Stimulated activated CD8-positive, alpha-beta memory T cell treated with anti-CD3 and anti-CD28 coated beads, Interleukin-15, amount 100 ng/mL, for 48 hours (primary cell): ENCODE data around the gene CDC27.
"Not testable (repeated sequence)": the region's sequence is repeated elsewhere in the genome, so short reads cannot be mapped to it uniquely, and the experiment has no call there.

ENCODE experiments used
- DNase-seq, 2 donors: peaks; one replicate each; pipeline ENCODE4 v3.0.0-alpha.2; 2020; ENCODE audit warnings: low read depth in 2 of 2

Gene CDC27

DNA sequence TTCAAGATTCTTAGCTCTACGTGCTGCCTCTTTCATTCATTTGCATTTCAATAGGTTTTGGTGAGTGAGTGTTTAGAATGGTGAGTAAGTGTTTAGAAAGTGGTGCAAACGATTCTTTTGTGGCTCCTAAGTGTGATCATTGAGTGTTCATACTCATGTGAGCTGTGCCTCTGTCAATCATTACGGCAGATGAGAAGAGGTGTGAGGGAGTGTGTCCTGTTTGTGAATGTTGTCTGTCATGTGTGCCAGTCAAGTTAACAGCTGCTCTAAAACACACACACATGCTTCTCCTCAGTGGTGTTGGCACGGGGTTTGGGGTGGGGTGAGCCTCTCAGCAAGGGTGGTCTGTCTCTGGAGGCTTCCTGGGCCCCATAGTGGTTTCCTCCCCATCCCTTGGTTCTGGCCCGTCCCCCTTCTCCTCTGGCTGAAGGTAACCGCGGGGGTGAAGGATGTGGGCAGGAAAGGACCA lies 31.5 kb upstream of the CDC27 start:
- no peak for DNase-seq

DNA sequence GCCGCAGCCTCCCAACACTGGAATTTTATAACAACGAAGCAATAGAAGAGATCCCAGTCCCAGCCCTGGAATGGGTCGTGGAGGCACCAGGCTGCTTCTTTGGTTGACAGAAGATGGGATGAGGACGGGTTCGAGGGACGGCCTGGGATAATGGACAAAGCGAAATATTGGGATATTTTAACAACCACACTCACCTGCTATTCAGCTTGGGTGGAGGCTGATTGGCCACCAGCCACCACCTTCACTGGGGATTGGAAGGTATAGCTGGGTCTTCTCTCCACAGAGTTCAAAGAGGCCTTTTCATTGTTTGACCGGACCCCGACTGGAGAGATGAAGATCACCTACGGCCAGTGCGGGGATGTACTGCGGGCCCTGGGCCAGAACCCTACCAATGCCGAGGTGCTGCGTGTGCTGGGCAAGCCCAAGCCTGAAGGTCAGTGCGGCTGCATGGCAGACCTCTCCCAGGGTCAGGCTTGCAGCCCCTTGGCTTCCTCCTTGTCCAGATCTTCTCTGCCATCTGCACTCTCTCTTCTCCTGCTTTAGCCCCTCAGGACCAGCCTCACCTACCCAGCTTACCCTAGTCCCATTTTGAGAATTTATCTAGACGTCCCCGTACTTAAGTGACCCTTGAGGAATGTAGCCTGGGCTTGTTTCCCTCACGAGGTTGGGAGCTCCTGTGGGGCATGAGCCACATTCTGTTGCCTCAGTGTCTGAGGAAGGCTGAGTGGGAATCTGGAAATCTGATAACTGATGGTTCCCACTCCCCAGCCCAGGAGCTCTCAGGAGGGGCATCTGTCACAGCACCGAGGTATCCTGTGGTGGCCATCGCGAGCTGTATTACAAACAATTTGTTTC lies 30.8 kb upstream of the CDC27 start:
- DNase-seq, result no peak

DNA sequence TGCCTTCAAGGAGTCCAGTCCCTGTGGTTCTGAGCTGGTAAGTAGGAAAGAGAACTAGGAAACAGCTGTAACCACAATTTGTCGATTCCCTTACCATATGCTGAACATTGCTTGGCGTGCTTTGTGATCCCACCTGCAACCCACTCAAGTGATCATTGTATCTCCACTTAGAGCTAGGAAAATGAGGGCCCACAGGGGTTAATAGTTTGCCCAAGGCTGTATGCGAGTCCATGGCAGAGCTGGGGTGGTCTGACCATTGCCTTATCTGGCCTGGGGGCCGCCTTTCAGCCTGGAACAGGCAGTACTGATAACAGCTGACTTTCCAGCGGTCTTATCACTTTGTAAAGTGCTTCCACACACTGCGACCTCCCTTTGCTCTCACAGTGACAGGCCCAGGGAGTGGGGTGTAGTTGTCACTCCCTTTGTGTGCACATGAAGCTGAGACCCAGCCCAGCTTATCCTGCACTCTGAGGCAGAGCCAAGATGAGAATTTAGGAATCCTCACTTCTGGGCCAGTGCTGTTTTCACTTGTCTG lies 29.9 kb upstream of the CDC27 start:
- no peak for DNase-seq

DNA sequence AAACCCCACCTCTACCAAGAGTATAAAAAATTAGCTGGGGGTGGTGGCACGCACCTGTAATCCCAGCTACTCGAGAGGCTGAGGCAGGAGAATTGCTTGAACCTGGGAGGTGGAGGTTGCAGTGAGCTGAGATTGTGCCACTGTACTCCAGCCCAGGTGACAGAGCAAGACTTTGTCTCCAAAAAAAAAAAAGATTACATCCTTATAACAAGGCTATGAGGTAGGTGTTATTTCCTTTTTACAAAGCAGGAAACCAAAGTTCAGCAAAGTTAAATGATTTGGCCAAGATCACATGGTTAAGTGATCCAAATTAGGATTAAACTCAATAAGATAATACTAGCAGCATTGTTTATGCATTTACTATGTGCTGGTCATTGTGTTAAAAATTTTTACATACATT lies 28.2 kb upstream of the CDC27 start:
- not testable (repeated sequence) for DNase-seq

DNA sequence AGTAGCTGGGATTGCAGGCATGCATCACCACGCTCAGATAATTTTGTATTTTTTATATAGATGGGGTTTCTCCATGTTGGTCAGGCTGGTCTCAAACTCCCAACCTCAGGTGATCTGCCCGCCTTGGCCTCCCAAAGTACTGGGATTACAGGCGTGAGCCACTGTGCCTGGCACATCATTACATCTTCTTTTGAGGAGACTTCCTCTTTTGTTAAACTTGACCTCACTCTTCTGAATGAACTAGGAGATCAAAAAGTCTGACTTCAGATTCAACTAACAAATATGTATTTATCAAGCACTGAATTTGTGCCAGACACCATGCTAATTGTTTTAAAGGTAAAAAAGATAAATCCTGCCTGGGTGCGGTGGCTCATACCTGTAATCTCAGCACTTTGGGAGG lies 27.7 kb upstream of the CDC27 start:
- DNase-seq, result not testable (repeated sequence)

DNA sequence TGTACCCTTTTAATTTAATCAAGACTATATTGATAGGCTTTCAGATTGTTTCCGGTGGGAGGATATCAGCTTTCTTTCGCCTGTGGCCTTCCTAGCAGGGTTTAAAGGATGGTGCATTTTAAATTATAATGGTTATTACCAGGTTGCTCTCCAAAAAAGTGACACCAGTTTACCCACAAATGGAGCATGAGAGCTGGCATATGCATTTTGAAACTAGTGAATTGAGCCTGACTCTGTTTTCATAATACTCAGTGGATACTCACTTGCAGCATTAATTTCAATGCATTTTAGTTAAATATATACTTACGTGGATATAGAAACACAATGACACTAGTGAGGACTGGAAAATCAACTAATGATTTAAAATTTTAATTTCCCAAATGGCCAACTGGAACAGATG lies 25.8 kb upstream of the CDC27 start:
- DNase-seq, result no peak

DNA sequence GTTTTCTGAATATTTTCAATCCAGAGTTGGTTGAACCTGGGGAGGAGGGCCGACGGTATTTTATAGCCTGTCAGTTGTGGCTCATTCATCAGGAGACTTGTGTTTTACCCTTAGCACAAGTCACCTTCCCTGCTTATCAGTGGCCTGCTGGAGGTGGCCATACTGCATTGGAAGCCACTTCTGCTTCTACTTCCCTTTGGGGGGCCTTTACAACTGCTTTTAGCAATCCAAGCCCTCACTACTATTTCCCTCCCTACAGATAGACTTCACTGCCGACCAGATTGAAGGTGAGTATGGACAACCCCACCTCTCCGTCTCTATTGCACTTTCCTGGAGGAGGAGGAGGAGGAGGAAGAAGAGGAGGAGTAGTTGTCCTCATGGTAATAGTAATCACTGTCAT lies 24.4 kb upstream of the CDC27 start:
- no peak for DNase-seq

DNA sequence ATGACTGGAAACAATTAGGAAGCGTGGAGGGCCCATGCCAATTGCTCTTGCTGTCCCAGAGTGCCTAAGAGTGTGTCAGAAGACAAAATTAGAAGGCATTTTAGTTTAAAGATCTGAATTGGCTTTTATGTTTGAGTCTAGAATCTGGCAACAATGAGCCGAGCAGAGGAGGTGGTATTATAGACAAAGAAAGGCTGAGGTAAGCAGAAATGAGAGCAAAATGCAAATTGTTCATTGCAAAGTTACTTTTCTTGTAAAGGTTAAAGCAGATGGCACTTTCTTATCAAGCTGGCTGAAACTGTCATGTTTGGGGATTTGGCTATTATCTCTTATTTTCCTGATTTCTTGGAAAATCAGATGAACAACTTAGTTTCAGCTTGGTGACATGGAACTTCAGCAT lies 23.4 kb upstream of the CDC27 start:
- no peak for DNase-seq

DNA sequence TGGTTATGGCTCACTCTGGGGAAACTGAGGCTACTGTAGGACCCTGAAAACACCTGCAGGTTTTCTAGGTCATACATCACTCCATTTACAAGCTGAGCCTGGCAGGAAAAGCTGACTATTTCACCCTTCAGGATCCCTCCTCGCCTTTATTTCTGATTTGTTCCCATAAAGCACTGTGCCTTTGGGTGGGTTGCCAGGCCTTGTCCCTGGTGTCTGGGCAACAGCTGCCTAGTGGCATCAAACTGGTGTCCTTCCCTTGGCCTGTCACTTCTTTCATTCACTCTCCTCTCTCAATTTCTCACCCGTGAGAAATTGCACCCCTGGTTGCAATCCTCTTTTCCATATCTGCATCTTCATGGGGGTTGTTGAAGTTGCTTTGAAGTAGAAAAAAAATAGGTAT lies 21.7 kb upstream of the CDC27 start:
- DNase-seq, result no peak

DNA sequence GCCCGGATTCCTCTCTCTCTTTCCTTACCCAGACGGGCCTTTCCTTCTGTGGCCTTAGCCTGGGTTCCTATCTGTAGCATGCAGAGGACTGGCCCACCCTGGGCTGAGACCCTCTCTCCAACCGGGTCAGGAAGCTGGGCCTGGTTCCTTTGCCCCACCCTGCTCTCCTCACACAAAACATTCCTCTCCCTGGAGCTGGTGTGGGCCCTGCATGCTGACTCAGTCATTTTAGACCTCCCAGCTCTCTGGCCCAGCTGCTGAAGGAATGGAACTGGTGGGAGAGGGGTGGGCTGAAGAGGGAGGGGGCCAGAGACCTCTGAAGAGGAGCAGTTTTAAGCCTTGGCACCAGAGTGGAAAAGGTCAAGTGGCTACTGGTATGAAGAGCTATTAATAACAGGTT lies 21.0 kb upstream of the CDC27 start:
- DNase-seq, result no peak

DNA sequence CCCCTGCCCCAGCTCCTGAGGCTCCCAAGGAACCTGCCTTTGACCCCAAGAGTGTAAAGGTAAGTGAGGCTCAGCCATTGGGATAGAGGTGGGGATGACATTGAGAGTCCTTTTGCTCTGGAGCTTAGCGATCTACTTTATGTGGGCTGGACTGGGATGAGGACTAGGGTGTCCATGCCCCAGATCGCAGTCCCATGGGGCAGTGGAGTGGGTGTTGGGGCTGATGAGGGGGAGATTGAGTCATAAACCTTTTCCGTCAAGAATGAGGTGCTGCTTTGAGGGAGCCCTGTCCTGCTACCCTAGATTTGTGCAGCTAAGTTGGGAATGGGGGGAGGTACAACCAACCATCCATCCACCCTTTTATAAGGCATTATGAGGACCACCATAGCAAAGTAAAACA lies 20.4 kb upstream of the CDC27 start:
- DNase-seq, result no peak

DNA sequence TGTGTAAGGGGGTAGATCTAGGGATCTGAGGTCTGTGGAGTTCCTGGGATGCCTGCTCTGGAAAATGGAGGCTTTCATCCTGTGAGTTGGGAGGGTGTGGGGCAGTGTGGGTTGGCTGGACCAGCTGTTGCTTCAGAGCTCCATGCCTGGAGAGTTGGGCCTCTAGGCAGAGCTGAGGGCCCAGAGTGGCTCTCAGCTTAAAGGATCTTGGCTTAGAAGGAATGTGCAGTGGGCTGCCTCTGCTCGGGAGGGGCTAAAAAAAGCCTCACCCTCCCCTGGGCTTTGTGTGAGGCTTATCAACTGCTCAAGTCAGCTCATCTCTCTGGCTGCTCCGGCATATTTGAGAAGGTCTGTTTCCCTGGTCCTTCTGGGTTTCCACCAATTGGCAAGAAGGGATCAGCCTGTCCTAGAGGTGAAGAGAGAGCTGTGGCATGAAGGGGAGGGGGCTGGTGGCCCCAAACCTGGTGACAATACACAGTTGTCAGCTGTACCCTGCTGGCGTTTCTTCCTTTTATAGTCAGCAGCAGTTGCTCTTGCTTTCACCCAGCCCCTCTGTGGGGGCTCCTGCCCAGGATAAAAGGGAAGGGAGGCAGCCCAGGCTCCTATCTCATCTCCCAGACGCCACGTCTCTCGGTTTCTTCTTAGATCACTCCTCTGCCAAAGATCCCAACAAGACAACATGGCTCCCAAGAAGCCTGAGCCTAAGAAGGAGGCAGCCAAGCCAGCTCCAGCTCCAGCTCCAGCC lies 19.8 kb upstream of the CDC27 start, which contains the start of gene MYL4:
TSS of gene MYL4 (plus strand) at position 605 of the 745 bp plus-strand sequence. CDS start at position 680, 75 bp downstream.
- no peak for DNase-seq

DNA sequence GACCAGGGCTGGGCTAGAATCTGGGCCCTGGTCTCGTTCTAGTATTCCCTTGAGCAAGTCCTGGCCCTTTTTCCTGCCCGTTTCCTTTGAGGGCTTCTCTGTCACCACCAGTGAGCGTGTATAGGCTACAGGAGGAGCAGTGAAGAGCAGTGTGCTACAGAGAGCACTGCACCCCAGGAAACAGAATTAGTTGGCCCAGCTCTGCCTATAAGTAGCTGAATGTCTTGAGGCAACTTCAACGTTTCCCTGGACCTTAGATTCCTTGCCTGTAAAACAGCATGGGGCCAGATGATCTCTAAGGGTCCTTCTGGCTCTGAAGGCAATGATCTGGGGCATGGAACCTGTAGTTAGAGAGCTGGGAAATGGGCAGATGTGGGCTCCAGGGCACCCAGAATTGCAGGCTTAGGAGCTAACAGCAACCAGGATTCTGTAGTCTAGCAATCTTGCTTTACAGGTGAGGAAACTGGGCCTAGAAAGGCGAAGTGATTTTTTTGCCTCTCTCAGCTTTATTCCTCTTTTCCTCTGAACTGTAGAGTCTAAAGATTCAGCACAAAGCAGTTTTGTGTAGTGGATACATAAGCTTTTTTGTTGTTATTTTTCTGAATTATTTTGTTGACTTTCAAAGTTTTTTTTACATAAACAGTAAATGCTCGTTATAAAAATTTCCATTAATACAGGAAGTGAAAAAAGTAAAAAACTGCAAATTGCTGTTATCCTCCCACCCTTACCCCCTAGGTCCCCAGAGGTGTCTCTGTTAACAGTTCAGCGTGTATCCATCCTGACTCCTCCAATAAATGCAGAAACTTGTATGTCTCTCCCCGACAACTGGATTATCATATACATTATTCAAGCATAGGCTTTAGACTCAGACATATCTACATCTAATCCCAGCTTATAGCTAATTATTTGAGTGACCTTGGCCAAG lies 18.3 kb upstream of the CDC27 start:
- DNase-seq, result no peak

DNA sequence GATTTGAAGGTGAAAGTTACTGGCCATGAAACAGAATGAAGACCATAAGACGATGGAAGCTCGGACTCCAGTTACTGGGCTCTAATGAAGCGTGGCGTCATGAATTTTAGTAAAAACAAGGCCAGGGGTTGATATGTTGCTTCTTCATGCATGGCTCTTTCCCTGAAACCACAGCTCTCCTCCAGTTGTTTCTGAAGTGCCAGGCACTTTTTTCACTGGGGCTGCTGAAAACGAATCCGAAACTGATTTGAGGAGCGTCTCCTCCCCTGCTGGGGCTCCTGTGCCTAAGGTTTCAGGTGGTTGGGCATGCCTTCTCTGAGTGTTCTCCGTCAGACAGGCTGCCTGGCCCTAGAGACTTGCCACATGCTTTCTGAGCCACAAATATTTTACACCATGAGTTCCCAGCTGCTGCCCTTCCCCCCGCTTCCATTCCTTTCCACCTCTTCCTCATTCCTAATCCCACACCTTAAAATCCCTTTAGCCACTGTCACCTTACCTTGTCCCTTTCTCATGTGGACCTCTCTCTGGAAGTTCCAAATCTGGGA lies 16.4 kb upstream of the CDC27 start:
- peak in 1 of 2 donors; percentile 45 for DNase-seq

DNA sequence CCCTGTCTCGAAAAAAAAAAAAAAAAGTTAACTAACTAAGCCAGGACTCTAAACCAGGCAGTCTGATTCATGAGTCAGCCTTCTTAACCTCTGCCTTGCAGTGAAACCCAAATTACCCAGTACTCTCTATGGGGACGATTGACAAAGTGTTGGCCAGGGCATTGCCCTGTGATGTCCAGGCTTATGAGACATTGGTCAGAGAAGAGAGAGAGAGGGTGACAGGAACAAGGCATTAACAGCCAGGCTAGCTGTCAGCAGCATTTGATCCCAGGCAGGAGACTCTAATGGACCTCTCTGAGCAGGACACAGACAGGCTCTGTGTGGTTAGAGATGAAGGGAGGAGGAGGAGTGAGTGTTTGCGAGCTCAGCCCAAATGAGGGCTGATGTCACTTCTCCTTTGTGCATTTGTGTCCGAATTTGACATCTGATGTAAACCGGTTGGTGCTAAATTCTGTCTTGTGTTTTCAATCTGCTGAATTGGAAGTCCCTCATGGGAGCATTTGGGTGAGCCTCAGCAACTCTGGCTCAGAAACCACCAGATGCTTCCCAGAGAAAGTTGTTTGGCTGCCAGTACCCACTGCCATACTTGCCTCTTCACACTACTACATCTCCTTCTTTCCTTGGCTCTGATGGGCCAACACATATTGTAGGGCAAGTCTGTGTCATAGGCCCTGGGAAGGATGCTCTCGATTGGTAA lies 15.8 kb upstream of the CDC27 start:
- no peak for DNase-seq

DNA sequence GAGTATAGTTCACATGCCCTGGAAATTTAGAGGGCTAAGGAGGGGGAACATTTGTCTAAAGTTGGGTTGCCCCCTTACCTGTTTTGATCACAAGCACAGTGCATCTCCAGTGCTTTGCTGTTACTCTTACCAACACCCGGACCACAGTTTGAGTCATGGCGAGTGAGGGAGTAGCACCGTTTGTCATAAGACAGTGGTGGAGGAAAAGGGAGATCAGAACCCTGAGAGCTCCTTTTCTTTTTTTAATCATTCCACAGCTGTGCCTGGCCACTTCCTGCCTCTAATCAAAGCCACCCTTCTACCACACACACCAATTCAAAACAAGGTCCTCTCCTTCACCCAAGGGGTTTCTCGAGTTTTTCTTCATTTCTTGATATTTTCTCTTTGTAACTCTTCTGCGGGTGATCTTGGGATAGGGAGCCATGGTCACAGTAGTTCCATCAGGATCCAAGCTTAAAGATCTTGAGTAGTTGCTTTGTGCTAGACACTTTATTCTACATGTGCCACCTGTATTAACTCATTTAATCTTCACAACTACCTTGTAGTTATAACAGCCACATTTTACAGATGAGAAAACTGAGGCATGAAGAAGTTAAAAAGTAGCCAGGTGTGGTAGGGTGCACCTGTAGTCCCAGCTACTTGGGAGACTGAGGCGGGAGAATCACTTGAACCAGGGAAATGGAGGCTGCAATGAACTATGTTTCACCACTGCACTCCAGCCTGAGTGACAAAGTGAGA lies 15.1 kb upstream of the CDC27 start:
- DNase-seq, result peak; percentile 49 to 56

DNA sequence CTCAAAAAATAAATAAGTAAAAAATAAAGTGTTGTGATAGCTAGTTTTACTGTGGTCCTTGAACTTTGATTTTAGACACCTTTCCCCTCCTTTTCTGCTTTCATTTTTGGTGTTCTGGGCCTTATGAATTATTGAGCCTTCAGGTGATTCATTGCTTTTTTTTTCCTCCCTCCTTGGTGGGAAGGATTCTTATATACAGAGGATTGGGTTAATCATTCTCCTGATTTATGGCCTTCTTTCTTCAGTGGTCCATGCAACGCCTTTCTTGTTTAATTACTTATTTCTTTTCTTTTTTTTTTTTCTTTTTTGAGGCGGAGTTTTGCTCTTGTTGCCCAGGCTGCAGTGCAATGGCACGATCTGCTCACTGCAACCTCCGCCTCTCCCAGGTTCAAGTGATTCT lies 12.1 kb upstream of the CDC27 start:
- DNase-seq, result no peak

DNA sequence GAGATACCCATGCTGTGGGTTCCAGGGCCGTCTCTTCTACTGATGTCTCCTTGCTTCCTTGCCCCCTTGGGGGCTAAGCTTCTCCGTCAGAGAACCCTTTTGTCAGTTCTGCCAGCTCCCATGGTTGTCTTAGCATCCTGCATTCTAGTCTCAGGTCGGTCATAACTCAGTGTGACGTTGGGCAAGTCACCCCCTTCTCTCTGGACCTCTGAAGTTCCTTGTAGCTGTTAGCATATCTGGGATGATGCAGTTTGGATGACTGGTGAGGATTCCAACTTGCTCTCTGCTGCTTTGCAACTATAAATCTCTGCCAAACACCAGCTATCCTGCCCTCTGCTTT lies 11.2 kb upstream of the CDC27 start:
- no peak for DNase-seq

DNA sequence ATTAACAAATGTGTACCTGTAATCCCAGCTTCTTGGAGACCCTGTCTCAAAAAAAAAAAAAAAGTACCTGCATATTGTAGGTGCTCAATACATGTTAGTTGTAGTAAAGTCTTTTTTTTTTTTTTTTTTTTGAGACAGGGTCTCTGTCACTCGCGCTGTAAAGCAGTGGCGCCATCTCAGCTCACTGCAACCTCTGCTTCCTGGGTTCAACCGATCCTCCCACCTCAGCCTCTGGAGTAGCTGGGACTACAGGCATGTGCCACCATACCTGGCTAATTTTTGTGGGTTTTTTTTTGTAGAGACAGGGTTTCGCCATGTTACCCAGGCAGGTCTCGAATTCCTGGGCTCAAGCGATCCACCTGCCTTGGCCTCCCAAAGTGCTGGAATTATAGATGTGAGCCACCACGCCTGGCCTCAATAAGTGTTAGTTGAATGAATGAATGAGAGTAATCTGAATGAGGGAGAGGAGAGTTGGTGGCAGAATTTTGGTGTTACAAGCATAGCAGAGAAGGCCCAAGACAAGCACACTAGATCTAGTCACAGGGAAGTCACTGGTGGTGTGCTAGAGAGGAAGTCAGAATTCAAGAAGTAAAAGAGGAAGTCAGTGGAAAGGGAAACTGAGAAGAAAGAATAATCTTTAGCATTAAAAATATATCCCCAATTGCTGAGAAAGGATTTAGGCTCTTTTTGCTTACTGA lies 10.7 kb upstream of the CDC27 start:
- no peak for DNase-seq

DNA sequence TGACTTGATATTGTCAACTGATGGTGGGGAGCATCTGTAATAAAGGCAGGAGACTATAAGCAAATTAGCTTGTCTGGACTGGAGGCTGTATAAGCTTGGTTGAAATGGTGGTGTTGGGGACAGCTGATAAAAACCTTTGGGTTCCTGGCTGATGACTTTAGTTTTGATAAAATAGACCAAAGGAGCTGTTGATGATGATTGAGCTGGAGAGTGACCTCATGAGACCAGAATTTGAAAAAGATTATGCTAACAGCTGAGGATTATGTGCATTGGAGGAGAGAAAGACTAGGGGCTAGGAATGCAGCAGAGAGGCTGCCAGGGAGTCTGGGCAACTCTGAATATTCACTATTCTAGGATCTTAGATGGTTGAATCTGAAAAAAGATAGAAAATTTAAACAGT lies 8.7 kb upstream of the CDC27 start:
- no peak for DNase-seq
